HEK293T (cell line): ENCODE measurements around the gene PGBD1.

Source experiments
- CTCF ChIA-PET: fragments of 350-600 bp; formaldehyde crosslinking; extraction: SDS; loops from one replicate; lab custom pipeline; 2021; ENCODE audit warnings: antibody characterized with exemption, inconsistent platforms; lab: Yijun Ruan, JAX
- POLR2A ChIA-PET: fragments of 350-600 bp; formaldehyde crosslinking; extraction: SDS; loops from one replicate; lab custom pipeline; 2020; ENCODE audit warnings: antibody characterized with exemption, inconsistent platforms; lab: Yijun Ruan, JAX
- DNase-seq: peaks from one replicate; pipeline ENCODE4 v3.0.0; 2012; ENCODE audit warnings: mixed read lengths; ENCODE audit errors: extremely low spot score
- ARNT ChIP-seq: fragments of 450-650 bp; IDR thresholded peaks from 2 replicates; pipeline ENCODE4 v1.6.1; 2017; ENCODE audit warnings: mild to moderate bottlenecking
- BHLHE40 ChIP-seq: fragments of 450-650 bp; IDR thresholded peaks from 2 replicates; pipeline ENCODE4 v1.6.1; 2016; ENCODE audit warnings: mild to moderate bottlenecking, moderate library complexity, borderline replicate concordance
- CTBP1 ChIP-seq: fragments of 450-650 bp; IDR thresholded peaks from 2 replicates; pipeline ENCODE4 v1.6.1; 2016; ENCODE audit warnings: borderline replicate concordance
- ELF4 ChIP-seq: fragments of 450-650 bp; IDR thresholded peaks from 2 replicates; pipeline ENCODE4 v1.6.1; 2017; ENCODE audit warnings: antibody characterized with exemption
- FOXA1 ChIP-seq: fragments of 450-650 bp; IDR thresholded peaks from 2 replicates; pipeline ENCODE4 v1.6.1; 2016; ENCODE audit warnings: mild to moderate bottlenecking
- FOXK2 ChIP-seq: fragments of 450-650 bp; IDR thresholded peaks from 2 replicates; pipeline ENCODE4 v1.6.1; 2016; ENCODE audit warnings: mild to moderate bottlenecking
- FOXM1 ChIP-seq: fragments of 450-650 bp; IDR thresholded peaks from 2 replicates; pipeline ENCODE4 v1.6.1; 2017; ENCODE audit warnings: mild to moderate bottlenecking, borderline replicate concordance
- HDGF ChIP-seq: fragments of 450-650 bp; IDR thresholded peaks from 2 replicates; pipeline ENCODE4 v1.6.1; 2017; ENCODE audit warnings: antibody characterized with exemption, borderline replicate concordance
- L3MBTL2 ChIP-seq: fragments of 450-650 bp; conservative IDR thresholded peaks from 2 replicates; pipeline ENCODE4 v1.6.1; 2016; ENCODE audit warnings: mild to moderate bottlenecking
- LEF1 ChIP-seq: fragments of 450-650 bp; IDR thresholded peaks from 2 replicates; pipeline ENCODE4 v1.6.1; 2017; ENCODE audit warnings: mild to moderate bottlenecking, borderline replicate concordance
- NFRKB ChIP-seq: fragments of 450-650 bp; IDR thresholded peaks from 2 replicates; pipeline ENCODE4 v1.6.1; 2016; ENCODE audit warnings: mild to moderate bottlenecking, moderate library complexity
- SP1 ChIP-seq: fragments of 450-650 bp; IDR thresholded peaks from 2 replicates; pipeline ENCODE4 v1.6.1; 2017
- SUZ12 ChIP-seq: fragments of 450-650 bp; IDR thresholded peaks from 2 replicates; pipeline ENCODE4 v1.6.1; 2016; ENCODE audit warnings: mild to moderate bottlenecking
- TARDBP ChIP-seq: fragments of 450-650 bp; IDR thresholded peaks from 2 replicates; pipeline ENCODE4 v1.6.1; 2016
- ZNF384 ChIP-seq: fragments of 450-650 bp; IDR thresholded peaks from 2 replicates; pipeline ENCODE4 v1.6.1; 2016
- TF ChIP-seq, protein P1 (sequence below): fragments of 450-650 bp; IDR thresholded peaks from 2 replicates; pipeline ENCODE4 v1.6.1; 2016

The PGBD1 gene

DNA sequence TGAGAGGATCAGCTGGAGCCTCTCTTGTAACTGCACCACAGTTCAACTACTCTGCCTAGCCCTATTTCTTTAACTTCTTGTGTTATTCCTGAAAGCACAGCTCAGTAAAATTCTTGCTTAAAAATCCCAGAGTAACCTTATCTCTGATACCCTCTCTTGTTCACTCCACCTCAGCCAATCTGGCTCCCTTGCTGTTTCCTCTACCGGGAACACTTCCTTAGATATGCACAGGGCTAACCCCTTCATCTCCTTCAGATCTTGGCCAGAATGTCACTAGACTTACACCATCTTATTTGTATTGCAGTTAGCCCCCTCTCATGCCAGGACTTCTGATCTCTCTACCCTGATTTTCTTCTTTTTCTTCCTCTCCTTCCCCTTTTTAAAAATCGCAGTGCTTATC, 65.7 kb downstream of the PGBD1 start:
- no peak for DNase-seq
- POLR2A ChIA-PET, result interaction anchor here (0.6 to 2.1 kb wide), 6 partner anchors 9 to 454 kb away, joined by 3 to 8 read pairs (median 4); partner anchors contain the start of gene ZSCAN26
- TF ChIP-seq, protein P1, sequence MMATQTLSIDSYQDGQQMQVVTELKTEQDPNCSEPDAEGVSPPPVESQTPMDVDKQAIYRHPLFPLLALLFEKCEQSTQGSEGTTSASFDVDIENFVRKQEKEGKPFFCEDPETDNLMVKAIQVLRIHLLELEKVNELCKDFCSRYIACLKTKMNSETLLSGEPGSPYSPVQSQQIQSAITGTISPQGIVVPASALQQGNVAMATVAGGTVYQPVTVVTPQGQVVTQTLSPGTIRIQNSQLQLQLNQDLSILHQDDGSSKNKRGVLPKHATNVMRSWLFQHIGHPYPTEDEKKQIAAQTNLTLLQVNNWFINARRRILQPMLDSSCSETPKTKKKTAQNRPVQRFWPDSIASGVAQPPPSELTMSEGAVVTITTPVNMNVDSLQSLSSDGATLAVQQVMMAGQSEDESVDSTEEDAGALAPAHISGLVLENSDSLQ, result no peak
- TF ChIP-seq SP1 (no peak), ZNF384 (no peak), SUZ12 (no peak), CTBP1 (no peak), FOXM1 (no peak), BHLHE40 (no peak), FOXA1 (no peak), ARNT (no peak), L3MBTL2 (no peak), ELF4 (no peak), NFRKB (no peak), FOXK2 (no peak), HDGF (no peak), TARDBP (no peak), LEF1 (no peak)
- CTCF ChIA-PET, result no interaction called here

DNA sequence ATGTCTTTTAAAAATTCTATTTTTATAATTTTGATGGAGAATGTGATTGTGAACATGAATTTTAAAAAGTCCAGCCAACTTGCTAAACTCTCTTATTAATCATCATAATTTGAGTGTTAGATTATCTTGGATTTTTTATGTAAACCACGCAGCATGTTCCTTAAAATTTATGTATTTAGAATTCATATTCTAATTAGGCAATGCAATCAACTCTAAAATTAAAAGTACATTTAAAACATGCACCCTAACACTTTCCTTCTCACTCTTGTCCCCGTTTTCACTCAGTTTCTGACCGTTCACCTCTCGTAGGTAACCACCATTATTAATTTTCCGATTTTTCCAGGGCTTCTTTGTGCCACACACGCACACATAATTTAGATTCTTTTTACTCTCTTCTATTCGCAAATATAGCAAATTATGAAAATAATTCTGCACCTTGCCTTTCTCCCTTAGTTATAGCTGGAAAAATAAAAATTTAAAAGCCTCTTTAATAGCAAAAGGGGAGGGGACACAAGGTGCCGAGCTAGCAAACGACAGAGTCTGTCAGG, 68.0 kb downstream of the PGBD1 start:
- CTCF ChIA-PET, result no interaction called here
- TF ChIP-seq FOXA1 (no peak), FOXK2 (no peak), LEF1 (no peak), ZNF384 (no peak), BHLHE40 (no peak), TARDBP (no peak), FOXM1 (no peak), NFRKB (no peak), SUZ12 (no peak), SP1 (no peak), L3MBTL2 (no peak), HDGF (no peak), ELF4 (no peak)
- no peak for DNase-seq
- POLR2A ChIA-PET, result interaction anchor here (0.6 to 1.6 kb wide), 10 partner anchors 8 to 225 kb away, joined by 3 to 24 read pairs (median 4); partner anchors contain the start of genes PGBD1, ZKSCAN4, ZKSCAN8 and ZSCAN16

DNA sequence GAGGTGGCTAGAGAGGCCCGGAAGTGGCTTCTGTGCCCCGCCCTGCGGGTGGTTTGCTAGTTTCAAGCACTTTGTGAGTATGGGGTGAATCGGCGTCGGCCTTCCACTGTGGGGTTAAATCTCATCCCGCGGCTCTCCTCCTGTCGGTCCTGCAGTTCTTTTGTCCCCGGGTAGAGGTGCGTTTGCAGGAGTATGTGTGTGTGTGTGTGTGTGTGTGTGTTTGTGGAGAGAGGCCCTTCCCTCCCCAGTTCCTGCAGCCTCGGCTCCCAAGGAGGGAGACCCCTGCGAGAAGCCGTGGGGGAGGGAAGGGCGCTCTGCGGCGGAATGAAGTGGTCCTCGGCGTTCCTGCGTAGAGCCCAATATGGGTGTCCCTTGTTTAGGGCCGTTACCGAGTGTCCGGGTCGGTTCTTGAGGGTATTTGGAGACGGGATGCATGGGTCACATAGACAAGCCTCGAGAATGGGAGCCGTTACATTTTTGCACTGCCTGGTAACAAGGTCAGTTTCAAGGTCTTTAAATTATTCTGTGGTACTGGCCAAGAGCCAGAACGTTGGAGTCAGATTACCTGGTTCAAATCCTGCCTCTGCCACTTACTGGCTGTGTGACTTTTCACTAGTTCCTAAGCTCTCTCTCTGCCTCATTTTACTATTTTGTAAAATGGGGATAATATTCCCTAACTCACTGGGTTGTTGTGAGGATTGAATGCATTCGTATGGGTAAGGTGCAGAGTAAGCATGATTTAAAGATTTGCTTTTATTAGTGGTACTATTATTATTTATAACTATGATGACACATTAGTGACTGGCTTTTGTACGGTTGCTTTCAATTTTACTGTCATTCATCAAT, 68.7 kb downstream of the PGBD1 start, which contains the start of gene ZKSCAN3:
Gene ZKSCAN3, plus strand, starts transcription at position 56 of the 846 bp plus-strand sequence. CDS start 9,640 bp downstream, outside the sequence.
- ChIA-PET POLR2A (interaction anchor here (0.6 to 1.6 kb wide), 10 partner anchors 9 to 226 kb away, joined by 3 to 24 read pairs (median 4); partner anchors contain the start of genes PGBD1, ZKSCAN4, ZKSCAN8 and ZSCAN16), CTCF (interaction anchor here (0.6 kb wide), 2 partner anchors 12 to 270 kb away, joined by 3 read pairs; partner anchors contain the start of gene ZNF165)
- no peak for TF ChIP-seq TARDBP
- TF ChIP-seq ARNT, result no peak
- peak; percentile 63 for TF ChIP-seq ELF4
- no peak for TF ChIP-seq CTBP1
- TF ChIP-seq LEF1, result no peak
- peak; percentile 31 for TF ChIP-seq L3MBTL2
- TF ChIP-seq HDGF, result no peak
- DNase-seq, result peak; percentile 81

DNA sequence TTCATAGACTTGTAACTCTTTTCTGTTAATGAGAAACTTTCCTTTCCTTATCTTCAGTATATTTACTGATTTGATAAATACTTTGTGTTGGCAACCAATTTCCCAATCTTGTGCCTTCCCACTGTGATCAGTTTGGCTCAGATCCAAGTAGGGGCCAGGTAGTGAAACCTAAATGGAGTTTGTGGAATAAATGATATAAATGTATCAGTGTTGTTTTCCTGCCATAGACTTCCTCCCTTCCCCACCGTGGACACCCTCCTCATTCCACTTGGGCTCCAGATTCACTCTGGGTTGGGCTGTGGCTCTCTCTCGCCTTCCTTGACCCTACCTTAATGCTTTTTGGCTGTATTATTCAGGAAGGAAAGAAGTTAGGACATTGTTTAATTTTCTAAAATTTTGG, 69.7 kb downstream of the PGBD1 start:
- ChIA-PET POLR2A (interaction anchor here (1.3 kb wide), 1 partner anchor 99 kb away, joined by 3 read pairs; the partner anchor contains the start of gene ZKSCAN4), CTCF (no interaction called here)
- no peak for DNase-seq
- TF ChIP-seq, protein P1, result no peak
- no peak for TF ChIP-seq CTBP1
- no peak for TF ChIP-seq FOXA1
- TF ChIP-seq BHLHE40, result no peak
- TF ChIP-seq NFRKB, result no peak
- TF ChIP-seq TARDBP, result no peak
- no peak for TF ChIP-seq ELF4
- no peak for TF ChIP-seq LEF1
- no peak for TF ChIP-seq HDGF
- no peak for TF ChIP-seq ZNF384
- TF ChIP-seq SUZ12, result no peak
- no peak for TF ChIP-seq SP1
- TF ChIP-seq FOXM1, result no peak
- TF ChIP-seq ARNT, result no peak
- no peak for TF ChIP-seq L3MBTL2
- TF ChIP-seq FOXK2, result no peak

DNA sequence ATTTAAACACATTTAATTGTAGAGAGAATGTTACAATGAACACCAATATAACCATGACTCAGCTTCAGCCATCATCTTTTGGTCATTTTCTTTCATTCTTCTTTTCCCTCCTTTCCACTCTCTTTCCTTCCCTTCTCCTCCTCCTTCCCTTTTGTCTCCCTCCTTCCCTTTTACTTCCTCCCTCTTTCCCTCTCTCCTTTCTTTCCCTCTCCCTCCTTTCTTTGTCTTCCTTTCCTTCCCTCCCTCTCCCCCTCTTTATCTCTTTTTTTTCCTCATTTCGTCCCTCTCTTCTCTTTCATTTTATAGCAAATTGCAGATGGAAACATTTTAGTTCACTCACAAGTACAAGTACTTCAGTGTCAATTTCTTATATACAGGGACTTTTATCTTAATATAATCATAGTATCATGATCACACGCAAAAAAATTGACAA, 70.1 kb downstream of the PGBD1 start:
- ChIA-PET POLR2A (interaction anchor here (1.3 kb wide), 1 partner anchor 99 kb away, joined by 3 read pairs; the partner anchor contains the start of gene ZKSCAN4), CTCF (no interaction called here)
- TF ChIP-seq LEF1 (no peak), BHLHE40 (no peak)
- DNase-seq, result no peak
